Coronary artery (tissue), 2 donors: ENCODE measurements around the gene SEMA6C.
A peak's percentile ranks its signal among the peaks of the same experiment; 100 is the strongest.

Experiments used
- DNase-seq: peaks from one replicate; pipeline ENCODE4 v3.0.0-alpha.2; 2017; ENCODE audit warnings: low spot score
- H3K27ac ChIP-seq, 2 donors: fragments of 200-600 bp; sonication (generic); one replicate each; pipeline ENCODE4 v1.5.1; 2016 to 2019
- H3K4me3 ChIP-seq: fragments of 200-600 bp; sonication (generic); 2 replicates; pipeline ENCODE4 v1.5.1; 2016; ENCODE audit warnings: mild to moderate bottlenecking, moderate library complexity
- TF ChIP-seq, protein P1 (sequence below): fragments of 200-600 bp; sonication (generic); IDR thresholded peaks from one replicate; pipeline ENCODE4 v1.5.1; 2019; ENCODE audit warnings: antibody characterized with exemption

Gene SEMA6C

GRCh38 chr1:151158326-151158725 is 11.9 kb upstream of the SEMA6C start:
- H3K4me3 ChIP-seq, result no peak overlapping the region

DNA sequence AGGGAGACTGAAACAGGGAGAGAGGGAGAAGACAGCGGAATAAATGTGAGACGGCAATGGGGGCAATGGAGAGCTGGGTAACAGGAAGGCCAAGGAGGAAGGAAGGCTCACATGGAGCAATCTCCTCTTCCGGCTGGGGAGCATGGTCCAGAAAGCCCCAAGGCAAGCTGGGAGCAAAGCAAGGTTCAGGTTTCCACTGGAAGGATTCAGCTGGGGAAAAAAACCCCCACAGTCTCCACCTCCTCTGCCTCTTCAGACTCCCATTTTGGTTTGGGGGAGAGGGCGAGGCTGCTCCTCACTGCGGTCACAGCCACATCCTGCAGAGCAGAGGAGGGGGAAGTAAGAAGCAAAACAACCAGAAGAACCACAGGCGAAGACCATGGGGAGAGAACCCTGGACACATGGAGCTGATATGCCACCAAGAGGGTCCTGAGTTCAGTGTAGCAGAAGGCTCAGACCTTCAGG is 10.7 kb upstream of the SEMA6C start:
- TF ChIP-seq, protein P1, sequence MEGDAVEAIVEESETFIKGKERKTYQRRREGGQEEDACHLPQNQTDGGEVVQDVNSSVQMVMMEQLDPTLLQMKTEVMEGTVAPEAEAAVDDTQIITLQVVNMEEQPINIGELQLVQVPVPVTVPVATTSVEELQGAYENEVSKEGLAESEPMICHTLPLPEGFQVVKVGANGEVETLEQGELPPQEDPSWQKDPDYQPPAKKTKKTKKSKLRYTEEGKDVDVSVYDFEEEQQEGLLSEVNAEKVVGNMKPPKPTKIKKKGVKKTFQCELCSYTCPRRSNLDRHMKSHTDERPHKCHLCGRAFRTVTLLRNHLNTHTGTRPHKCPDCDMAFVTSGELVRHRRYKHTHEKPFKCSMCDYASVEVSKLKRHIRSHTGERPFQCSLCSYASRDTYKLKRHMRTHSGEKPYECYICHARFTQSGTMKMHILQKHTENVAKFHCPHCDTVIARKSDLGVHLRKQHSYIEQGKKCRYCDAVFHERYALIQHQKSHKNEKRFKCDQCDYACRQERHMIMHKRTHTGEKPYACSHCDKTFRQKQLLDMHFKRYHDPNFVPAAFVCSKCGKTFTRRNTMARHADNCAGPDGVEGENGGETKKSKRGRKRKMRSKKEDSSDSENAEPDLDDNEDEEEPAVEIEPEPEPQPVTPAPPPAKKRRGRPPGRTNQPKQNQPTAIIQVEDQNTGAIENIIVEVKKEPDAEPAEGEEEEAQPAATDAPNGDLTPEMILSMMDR, result no peak
- Histone ChIP-seq H3K4me3 (peak overlapping the region; percentile 39), H3K27ac (peak overlapping the region in 1 of 2 donors; percentile 35)
- no peak for DNase-seq

More at GRCh38 chr1:151158326-151158725, 11.9 kb upstream of the SEMA6C start:
- TF ChIP-seq, protein P1, result no peak
- peak overlapping the region in 1 of 2 donors; percentile 39 for H3K27ac ChIP-seq
- no peak for DNase-seq

DNA sequence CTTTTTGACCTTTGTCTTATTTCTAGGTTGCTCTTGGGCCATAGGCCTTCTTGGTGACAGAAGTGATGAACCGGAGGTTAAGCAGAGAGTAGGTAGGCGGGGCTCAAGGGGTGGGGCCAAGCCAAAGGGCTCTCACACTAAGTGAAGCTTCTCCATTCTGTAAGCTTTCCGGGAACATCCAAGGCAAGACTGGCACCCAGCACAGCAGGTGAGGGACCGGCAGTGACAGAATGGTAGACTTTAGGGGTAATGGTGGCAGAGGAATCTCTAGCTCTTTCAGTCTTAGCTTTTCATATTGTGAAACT is 10.0 kb upstream of the SEMA6C start, which contains the start of gene TNFAIP8L2:
Gene TNFAIP8L2 (plus strand): TSS at position 135 of the 305 bp plus-strand sequence. CDS start 2,049 bp downstream, outside the sequence.
- Histone ChIP-seq H3K4me3 (peak within 1 kb of the TSS; percentile 39), H3K27ac (peak within 1 kb of the TSS in 1 of 2 donors; percentile 35)
- TF ChIP-seq, protein P1, result no peak
- peak; percentile 68 for DNase-seq

DNA sequence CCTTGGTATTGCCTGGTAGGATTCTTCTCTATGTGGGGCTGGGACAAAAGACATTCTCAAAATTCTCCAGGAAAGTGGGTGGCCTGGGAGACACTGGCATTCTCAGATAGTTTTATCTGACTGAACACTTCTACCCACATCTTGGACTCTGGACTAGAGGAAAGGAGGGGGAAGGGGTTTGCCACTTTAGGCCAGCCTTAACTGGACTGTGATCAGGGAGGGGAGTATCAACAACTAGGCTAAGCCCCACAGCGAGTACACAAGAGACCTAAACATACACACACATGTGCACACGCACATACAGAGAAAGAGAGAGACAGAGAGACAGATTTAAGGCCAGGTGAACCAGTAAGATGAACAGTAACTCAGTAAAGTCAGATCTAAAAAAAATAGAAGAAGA is 1.2 kb upstream of the SEMA6C start:
- H3K4me3 ChIP-seq, result no peak overlapping the region
- TF ChIP-seq, protein P1, result no peak
- DNase-seq, result no peak
- peak overlapping the region; percentile 72 to 80 for H3K27ac ChIP-seq

- no peak for DNase-seq
- TF ChIP-seq, protein P1, result no peak
- peak overlapping the region; percentile 72 to 80 for H3K27ac ChIP-seq
- peak overlapping the region; percentile 77 for H3K4me3 ChIP-seq
Observed at GRCh38 chr1:151147132-151147503, 687 bp upstream of the SEMA6C start.

- Histone ChIP-seq H3K4me3 (peak overlapping the region; percentile 77), H3K27ac (peak overlapping the region; percentile 72 to 74)
- TF ChIP-seq, protein P1, result no peak
- DNase-seq, result no peak
Observed at GRCh38 chr1:151146072-151146411, 389 bp downstream of the SEMA6C start.

GRCh38 chr1:151145304-151146071 is 943 bp downstream of the SEMA6C start:
- Histone ChIP-seq H3K27ac (peak overlapping the region; percentile 72 to 74), H3K4me3 (peak overlapping the region; percentile 77)
- TF ChIP-seq, protein P1, result no peak
- no peak for DNase-seq
